HCT116 (cell line): ENCODE measurements around the gene FAM124B. TPM values are rescaled to one million over a fixed set of nuclear protein-coding genes. Genes with fewer than 3 reads are reported as not detected.

Experiments
- ATAC-seq: fragments of 200-7000 bp; cut with Tn5 transposase; 2 replicates; pipeline ENCODE4 v1.9.1; 2020; ENCODE audit warnings: mild to moderate bottlenecking, moderate library complexity
- BruUV-seq: library from RNA; stranded (reverse); fragments of 400-500 nt; replicated peaks from 2 replicates; lab custom pipeline; 2021; lab: Mats Ljungman, UMichigan
- CTCF ChIA-PET: fragments of 300-600 bp; sonication (Branson Sonifier 250); formaldehyde crosslinking; loops from one replicate; lab custom pipeline; 2021; ENCODE audit warnings: antibody characterized with exemption; lab: Charles Lee
- POLR2A ChIA-PET: fragments of 300-600, 350-600 bp; sonication (Branson Sonifier 250); formaldehyde crosslinking; loops from one replicate; lab custom pipeline; 2021; ENCODE audit warnings: antibody characterized with exemption; lab: Charles Lee
- RAD21 ChIA-PET, 2 experiments: fragments of 300-600 bp; sonication (Branson Sonifier 250); formaldehyde crosslinking; loops; one replicate each; lab custom pipeline; 2023; ENCODE audit warnings: low total read pairs in 2 of 2; ENCODE audit not compliant: uncharacterized antibody in 2 of 2, unreplicated experiment in 2 of 2, low non-redundant PET in 1 of 2; lab: Charles Lee
- DNase-seq: peaks from one replicate; pipeline ENCODE4 v3.0.0-alpha.2; 2010; ENCODE audit warnings: low read depth, low spot score
- H2AFZ ChIP-seq: fragments of 200-600 bp; shearing (Covaris generic), sonication (generic); 2 replicates; pipeline ENCODE4 v1.6.1; 2017; ENCODE audit warnings: low read depth, mixed run types, mixed read lengths, antibody characterized with exemption, low read length; ENCODE audit not compliant: poor library complexity, severe bottlenecking
- H3K27ac ChIP-seq: 2 replicates; pipeline ENCODE4 v1.5.1; 2012; ENCODE audit warnings: low read depth, low read length
- H3K27me3 ChIP-seq: fragments of 200-600 bp; sonication (generic); 2 replicates; pipeline ENCODE4 v1.6.1; 2016; ENCODE audit warnings: mixed run types, low read length, mixed read lengths; ENCODE audit not compliant: insufficient read depth
- H3K36me3 ChIP-seq, 2 experiments: fragments of 200-500 bp in 1 of 2; fragments of 200-600 bp in 1 of 2; sonication (Bioruptor generic) in 1 of 2; sonication (generic) in 1 of 2; 2 replicates each; pipeline versions ENCODE4 v1.5.1 to v1.6.1; 2014 to 2016; ENCODE audit warnings: low read length in 2 of 2, inconsistent platforms in 1 of 2, mixed read lengths in 1 of 2, mixed run types in 1 of 2; ENCODE audit not compliant: insufficient read depth in 2 of 2, control insufficient read depth in 1 of 2
- H3K4me1 ChIP-seq, 2 experiments: fragments of 200-600 bp in 1 of 2; sonication (generic) in 1 of 2; 2 replicates each; pipeline versions ENCODE4 v1.5.1 to v1.6.1; 2012 to 2017; ENCODE audit warnings: low read length in 2 of 2, inconsistent platforms in 1 of 2, mild to moderate bottlenecking in 1 of 2, mixed read lengths in 1 of 2, mixed run types in 1 of 2, moderate library complexity in 1 of 2; ENCODE audit not compliant: insufficient read depth in 2 of 2, control insufficient read depth in 1 of 2
- H3K4me2 ChIP-seq: fragments of 200-600 bp; sonication (generic); 2 replicates; pipeline ENCODE4 v1.6.1; 2017; ENCODE audit warnings: mixed run types, low read length, mixed read lengths
- H3K4me3 ChIP-seq, 2 experiments: fragments of 200-600 bp in 1 of 2; sonication (generic) in 1 of 2; replicated peaks in 1 of 2; 2 replicates each; pipeline ENCODE4 v1.5.1; 2011 to 2016; ENCODE audit warnings: low read length in 2 of 2, control low read depth in 1 of 2, low read depth in 1 of 2, mild to moderate bottlenecking in 1 of 2, mixed read lengths in 1 of 2, mixed run types in 1 of 2
- H3K79me2 ChIP-seq: fragments of 200-600 bp; sonication (generic); 2 replicates; pipeline ENCODE4 v1.6.1; 2017; ENCODE audit warnings: mild to moderate bottlenecking, mixed run types, low read length, moderate library complexity, mixed read lengths; ENCODE audit not compliant: insufficient read depth
- H3K9ac ChIP-seq: fragments of 200-600 bp; sonication (generic); 2 replicates; pipeline ENCODE4 v1.6.1; 2016; ENCODE audit warnings: low read length, mixed read lengths
- H3K9me2 ChIP-seq: fragments of 200-600 bp; sonication (generic), shearing (Covaris generic); 2 replicates; pipeline ENCODE4 v1.6.1; 2017; ENCODE audit warnings: mixed run types, mild to moderate bottlenecking, moderate library complexity; ENCODE audit not compliant: insufficient read depth
- H3K9me3 ChIP-seq, 2 experiments: fragments of 200-500 bp in 1 of 2; fragments of 200-600 bp in 1 of 2; sonication (Bioruptor generic) in 1 of 2; sonication (generic) in 1 of 2; 2 replicates each; pipeline ENCODE4 v1.6.1; 2014 to 2017; ENCODE audit warnings: low read length in 2 of 2, mixed read lengths in 2 of 2, inconsistent platforms in 1 of 2, low read depth in 1 of 2, mild to moderate bottlenecking in 1 of 2, mixed run types in 1 of 2, moderate library complexity in 1 of 2; ENCODE audit not compliant: control insufficient read depth in 1 of 2, insufficient read depth in 1 of 2
- H4K20me1 ChIP-seq: fragments of 200-600 bp; sonication (generic), shearing (Covaris generic); 2 replicates; pipeline ENCODE4 v1.6.1; 2017; ENCODE audit warnings: mixed run types, mild to moderate bottlenecking, moderate library complexity; ENCODE audit not compliant: insufficient read depth
- CBX3 ChIP-seq: IDR thresholded peaks from 2 replicates; pipeline ENCODE4 v1.6.1; 2012; ENCODE audit warnings: low read depth
- EGR1 ChIP-seq: IDR thresholded peaks from 2 replicates; pipeline ENCODE4 v1.6.1; 2012; ENCODE audit warnings: low read depth
- FOSL1 ChIP-seq: IDR thresholded peaks from 2 replicates; pipeline ENCODE4 v1.6.1; 2012; ENCODE audit warnings: low read depth
- JUND ChIP-seq: IDR thresholded peaks from 2 replicates; pipeline ENCODE4 v1.6.1; 2012
- POLR2AphosphoS5 ChIP-seq: IDR thresholded peaks from 2 replicates; pipeline ENCODE4 v1.6.1; 2011; ENCODE audit warnings: mild to moderate bottlenecking, low read depth, low read length, moderate library complexity
- RAD21 ChIP-seq: IDR thresholded peaks from 2 replicates; pipeline ENCODE4 v1.6.1; 2012; ENCODE audit warnings: low read depth, mild to moderate bottlenecking
- SP1 ChIP-seq: IDR thresholded peaks from 2 replicates; pipeline ENCODE4 v1.6.1; 2012; ENCODE audit warnings: low read depth
- TCF7L2 ChIP-seq: IDR thresholded peaks from 2 replicates; pipeline ENCODE4 v1.7.0; 2011; ENCODE audit warnings: borderline replicate concordance, inconsistent platforms; ENCODE audit not compliant: insufficient read depth, insufficient read length; ENCODE audit errors: extremely low read depth
- ZNF274 ChIP-seq: fragments of 200-500 bp; sonication (Bioruptor generic); IDR thresholded peaks from 2 replicates; pipeline ENCODE4 v1.6.1; 2014; ENCODE audit warnings: mild to moderate bottlenecking, low read depth, low read length, inconsistent platforms
- intact Hi-C: fragments of 100-400 bp; cut with micrococcal nuclease; formaldehyde crosslinking; loops from 2 replicates; pipeline ENCODE4 v1.10.0; 2022
- total RNA-seq: library from RNA; stranded (reverse); gene quantifications from one replicate; pipeline ENCODE4 v1.2.1, GENCODE V29; 2021; ENCODE audit not compliant: unreplicated experiment
- TF ChIP-seq, protein P1 (sequence below), 3 experiments: fragments of 200-600 bp in 1 of 3; sonication (generic) in 1 of 3; IDR thresholded peaks in 2 of 3; conservative IDR thresholded peaks in 1 of 3; 2 replicates each; pipeline ENCODE4 v1.5.1; 2012 to 2017; ENCODE audit warnings: low read depth in 2 of 3, low read length in 2 of 3, antibody characterized with exemption in 1 of 3, borderline replicate concordance in 1 of 3, control low read depth in 1 of 3, mild to moderate bottlenecking in 1 of 3, mixed read lengths in 1 of 3, mixed run types in 1 of 3, moderate library complexity in 1 of 3; ENCODE audit not compliant: insufficient read depth in 1 of 3

Gene FAM124B
- total RNA-seq, 1 experiment from 2014 or later, result not detected

- POLR2A ChIA-PET, result no interaction called here
- no peak overlapping the region for H3K9ac ChIP-seq
- H3K79me2 ChIP-seq, result no peaks in the 10 kb centered on the region
- no peak for TF ChIP-seq EGR1
- TF ChIP-seq, protein P1, sequence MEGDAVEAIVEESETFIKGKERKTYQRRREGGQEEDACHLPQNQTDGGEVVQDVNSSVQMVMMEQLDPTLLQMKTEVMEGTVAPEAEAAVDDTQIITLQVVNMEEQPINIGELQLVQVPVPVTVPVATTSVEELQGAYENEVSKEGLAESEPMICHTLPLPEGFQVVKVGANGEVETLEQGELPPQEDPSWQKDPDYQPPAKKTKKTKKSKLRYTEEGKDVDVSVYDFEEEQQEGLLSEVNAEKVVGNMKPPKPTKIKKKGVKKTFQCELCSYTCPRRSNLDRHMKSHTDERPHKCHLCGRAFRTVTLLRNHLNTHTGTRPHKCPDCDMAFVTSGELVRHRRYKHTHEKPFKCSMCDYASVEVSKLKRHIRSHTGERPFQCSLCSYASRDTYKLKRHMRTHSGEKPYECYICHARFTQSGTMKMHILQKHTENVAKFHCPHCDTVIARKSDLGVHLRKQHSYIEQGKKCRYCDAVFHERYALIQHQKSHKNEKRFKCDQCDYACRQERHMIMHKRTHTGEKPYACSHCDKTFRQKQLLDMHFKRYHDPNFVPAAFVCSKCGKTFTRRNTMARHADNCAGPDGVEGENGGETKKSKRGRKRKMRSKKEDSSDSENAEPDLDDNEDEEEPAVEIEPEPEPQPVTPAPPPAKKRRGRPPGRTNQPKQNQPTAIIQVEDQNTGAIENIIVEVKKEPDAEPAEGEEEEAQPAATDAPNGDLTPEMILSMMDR (IDR thresholded peaks at IDR 0.05 in 2 of 3, conservative IDR thresholded peaks at IDR 0.05 in 1 of 3; ENCODE audit: borderline replicate concordance in 1 of 3, insufficient read depth in 1 of 3, low read depth in 2 of 3, low read length in 2 of 3), result peak in 2 of 3 experiments; percentile 15 to 18; a peak in 1 of 6 replicates
- TF ChIP-seq, all 23 proteins: peak for 1
- H3K4me2 ChIP-seq, result no peak overlapping the region
- H2AFZ ChIP-seq, result no peak overlapping the region
- 0 out of 4 replicates have a peak, but pooled peaks cover 0 to 4% of the 10 kb centered on the region in 2 experiments for H3K4me1 ChIP-seq
- no peaks in the 10 kb centered on the region for H3K9me3 ChIP-seq
- no peak overlapping the region for H3K27ac ChIP-seq
- ChIA-PET RAD21 (no interaction called here), CTCF (no interaction called here)
- BruUV-seq, result no TSS peak
- no peaks in the 10 kb centered on the region for H4K20me1 ChIP-seq
- intact Hi-C loops, result no loop called here
- no peak overlapping the region for H3K4me3 ChIP-seq
- H3K27me3 ChIP-seq, result no peaks in the 10 kb centered on the region
- H3K36me3 ChIP-seq, result no peaks in the 10 kb centered on the region
- H3K9me2 ChIP-seq, result no peaks in the 10 kb centered on the region; the same call in 1 of the 2 replicates
- no peak for DNase-seq
- no peak for ATAC-seq
Measured at GRCh38 chr2:224363281-224363680, 38.6 kb downstream of the FAM124B start.

GRCh38 chr2:224362094-224362493, 39.8 kb downstream of the FAM124B start:
- Histone ChIP-seq H2AFZ (no peak overlapping the region), H3K9me2 (no peaks in the 10 kb centered on the region; the same call in 1 of the 2 replicates), H3K27ac (no peak overlapping the region), H3K36me3 (no peaks in the 10 kb centered on the region), H4K20me1 (no peaks in the 10 kb centered on the region), H3K4me1 (0 out of 4 replicates have a peak, but pooled peaks cover 0 to 4% of the 10 kb centered on the region in 2 experiments), H3K9me3 (no peaks in the 10 kb centered on the region), H3K9ac (no peak overlapping the region), H3K4me2 (no peak overlapping the region), H3K4me3 (no peak overlapping the region), H3K79me2 (no peaks in the 10 kb centered on the region), H3K27me3 (no peaks in the 10 kb centered on the region)
- intact Hi-C loops, result no loop called here
- no TSS peak for BruUV-seq
- CTCF ChIA-PET, result interaction anchor here (1.4 kb wide), 1 partner anchor 392 kb away, joined by 3 read pairs; no protein-coding TSS in a partner anchor
- RAD21 ChIA-PET, result no interaction called here
- TF ChIP-seq SP1, result no peak
- no peak for TF ChIP-seq FOSL1
- no peak for TF ChIP-seq CBX3
- TF ChIP-seq POLR2AphosphoS5, result no peak
- TF ChIP-seq, protein P1 (IDR thresholded peaks at IDR 0.05 in 2 of 3, conservative IDR thresholded peaks at IDR 0.05 in 1 of 3; ENCODE audit: borderline replicate concordance in 1 of 3, insufficient read depth in 1 of 3, low read depth in 2 of 3, low read length in 2 of 3), result no peak
- no peak for TF ChIP-seq ZNF274
- no peak for TF ChIP-seq RAD21
- no peak for TF ChIP-seq JUND
- no peak for TF ChIP-seq TCF7L2
- no peak for DNase-seq
- POLR2A ChIA-PET, result no interaction called here
- ATAC-seq, result no peak
